B cell (primary cell): ENCODE results near the gene CRK. TPM values are rescaled to one million over a fixed set of nuclear protein-coding genes. Genes with fewer than 3 reads are reported as not detected.
"Not testable (repeated sequence)": the region's sequence is repeated elsewhere in the genome, so short reads cannot be mapped to it uniquely, and the experiment has no call there.

Experiments used
- ATAC-seq: fragments of 200-7000 bp; cut with Tn5 transposase; one replicate; pipeline ENCODE4 v1.10.0; 2021; ENCODE audit warnings: low read depth, mild to moderate bottlenecking, moderate number of reproducible peaks, moderate library complexity
- CTCF ChIA-PET: fragments of 350-600 bp; sonication (Branson Sonifier 250); formaldehyde crosslinking; loops from one replicate; lab custom pipeline; 2021; ENCODE audit warnings: antibody characterized with exemption, inconsistent platforms; lab: Charles Lee
- POLR2A ChIA-PET: fragments of 350-600 bp; sonication (Branson Sonifier 250); formaldehyde crosslinking; loops from one replicate; lab custom pipeline; 2021; ENCODE audit warnings: antibody characterized with exemption; lab: Charles Lee
- DNase-seq: peaks from one replicate; pipeline ENCODE4 v3.0.0; 2013
- H2AFZ ChIP-seq: 2 replicates; pipeline ENCODE4 v1.6.1; 2012; ENCODE audit warnings: mild to moderate bottlenecking, low read depth, low read length; ENCODE audit not compliant: insufficient read depth, poor library complexity, severe bottlenecking
- H3K27ac ChIP-seq, 2 donors: 1 replicate in 1 of 2; 2 replicates in 1 of 2; pipeline ENCODE4 v1.5.1; 2012 to 2013; ENCODE audit warnings: low read length in 2 of 2, mild to moderate bottlenecking in 2 of 2, moderate library complexity in 1 of 2
- H3K27me3 ChIP-seq, 4 experiments: fragments of 200-600 bp in 1 of 4; sonication (generic) in 1 of 4; replicated peaks in 1 of 4; 1 replicate in 2 of 4; 2 replicates in 2 of 4; pipeline versions ENCODE4 v1.6.1 to v1.7.0; 2013 to 2016; ENCODE audit warnings: low read length in 3 of 4, mild to moderate bottlenecking in 2 of 4, mixed read lengths in 1 of 4, moderate library complexity in 1 of 4; ENCODE audit not compliant: insufficient read depth in 4 of 4, control insufficient read depth in 3 of 4; ENCODE audit errors: control extremely low read depth in 1 of 4
- H3K36me3 ChIP-seq, 2 experiments: replicated peaks in 1 of 2; 1 replicate in 1 of 2; 2 replicates in 1 of 2; pipeline versions ENCODE4 v1.6.1 to v1.7.1; 2013; ENCODE audit warnings: low read length in 1 of 2; ENCODE audit not compliant: insufficient read depth in 2 of 2, control insufficient read depth in 1 of 2; ENCODE audit errors: control extremely low read depth in 1 of 2, extremely low read depth in 1 of 2
- H3K4me1 ChIP-seq, 2 donors: fragments of 200-600 bp in 1 of 2; sonication (generic) in 1 of 2; 1 replicate in 1 of 2; 2 replicates in 1 of 2; pipeline versions ENCODE4 v1.5.1 to v1.6.1; 2013 to 2017; ENCODE audit warnings: low read length in 2 of 2; ENCODE audit not compliant: control insufficient read depth in 2 of 2, insufficient read depth in 2 of 2
- H3K4me2 ChIP-seq: replicated peaks from 2 replicates; pipeline ENCODE3; 2012; ENCODE audit warnings: mild to moderate bottlenecking, low read depth, low read length; ENCODE audit not compliant: poor library complexity, severe bottlenecking
- H3K4me3 ChIP-seq, 5 experiments: fragments of 200-600 bp in 1 of 5; sonication (generic) in 1 of 5; 1 replicate in 3 of 5; 2 replicates in 2 of 5; pipeline versions ENCODE4 v1.5.1 to v1.7.0; 2011 to 2016; ENCODE audit warnings: low read length in 4 of 5, mild to moderate bottlenecking in 4 of 5, low read depth in 2 of 5, control low read depth in 1 of 5, moderate library complexity in 1 of 5; ENCODE audit not compliant: insufficient read depth in 1 of 5; ENCODE audit errors: control extremely low read depth in 1 of 5, extremely low read depth in 1 of 5
- H3K79me2 ChIP-seq: fragments of 200-600 bp; sonication (generic); one replicate; pipeline ENCODE4 v1.6.0; 2016; ENCODE audit warnings: low read length; ENCODE audit not compliant: control insufficient read depth, insufficient read depth
- H3K9ac ChIP-seq: fragments of 200-600 bp; sonication (generic); 2 replicates; pipeline ENCODE4 v1.6.1; 2017; ENCODE audit warnings: mild to moderate bottlenecking, low read length, moderate library complexity
- H3K9me3 ChIP-seq, 3 donors: one replicate each; pipeline versions ENCODE4 v1.6.1 to v1.7.1; 2013; ENCODE audit warnings: low read length in 2 of 3; ENCODE audit not compliant: control insufficient read depth in 2 of 3, insufficient read depth in 1 of 3; ENCODE audit errors: control extremely low read depth in 1 of 3
- H4K20me1 ChIP-seq: 2 replicates; pipeline ENCODE4 v1.6.0; 2012; ENCODE audit warnings: mild to moderate bottlenecking, low read length; ENCODE audit not compliant: insufficient read depth, control insufficient read depth, poor library complexity, severe bottlenecking
- H3K27ac Mint-ChIP-seq: one replicate; pipeline ENCODE4 v1.8.0; 2021; ENCODE audit warnings: mixed read lengths
- H3K27me3 Mint-ChIP-seq: one replicate; pipeline ENCODE4 v1.8.0; 2021; ENCODE audit warnings: mixed read lengths
- H3K4me1 Mint-ChIP-seq: one replicate; pipeline ENCODE4 v1.8.0; 2021; ENCODE audit warnings: mixed read lengths
- H3K4me3 Mint-ChIP-seq: one replicate; pipeline ENCODE4 v1.8.0; 2021; ENCODE audit warnings: mixed read lengths
- H3K9me3 Mint-ChIP-seq: one replicate; pipeline ENCODE4 v1.8.0; 2022; ENCODE audit warnings: mixed read lengths; ENCODE audit not compliant: insufficient read depth
- EZH2 ChIP-seq: IDR thresholded peaks from 2 replicates; pipeline ENCODE4 v1.6.1; 2012; ENCODE audit warnings: borderline replicate concordance, low read depth, mild to moderate bottlenecking, moderate library complexity, low read length; ENCODE audit not compliant: insufficient read depth, poor library complexity, severe bottlenecking
- WGBS: methylation state at CpG from one replicate; pipeline ENCODE4 v1.1.5; 2013; ENCODE audit warnings: missing lambda C conversion rate; ENCODE audit not compliant: insufficient coverage; 5-methylcytosine and 5-hydroxymethylcytosine counted together
- intact Hi-C: fragments of 100-400 bp; cut with micrococcal nuclease; formaldehyde crosslinking; loops from one replicate; pipeline ENCODE4 v1.10.0; 2022
- polyA plus RNA-seq: library from polyadenylated mRNA; depleted of rRNA; stranded (reverse); fragments of >200 nt; gene quantifications from 2 replicates; pipeline ENCODE4 v1.2.3, GENCODE V29; 2012
- total RNA-seq, 2 donors: library from RNA; stranded (reverse); fragments of 120-200 nt in 1 of 2; gene quantifications; 1 replicate in 1 of 2; 2 replicates in 1 of 2; pipeline versions ENCODE4 v1.2.3 to v1.2.4, GENCODE V29; 2013 to 2022
- TF ChIP-seq, protein P1 (sequence below): fragments of 200-600 bp; IDR thresholded peaks from one replicate; pipeline ENCODE4 v1.8.0; 2022; ENCODE audit warnings: antibody characterized with exemption, mild to moderate bottlenecking

Gene CRK
- total and polyA plus RNA-seq, 2 donors (not counting 1 experiment from before 2014, with no cell fraction given), result 8.2 to 36.4 TPM

DNA sequence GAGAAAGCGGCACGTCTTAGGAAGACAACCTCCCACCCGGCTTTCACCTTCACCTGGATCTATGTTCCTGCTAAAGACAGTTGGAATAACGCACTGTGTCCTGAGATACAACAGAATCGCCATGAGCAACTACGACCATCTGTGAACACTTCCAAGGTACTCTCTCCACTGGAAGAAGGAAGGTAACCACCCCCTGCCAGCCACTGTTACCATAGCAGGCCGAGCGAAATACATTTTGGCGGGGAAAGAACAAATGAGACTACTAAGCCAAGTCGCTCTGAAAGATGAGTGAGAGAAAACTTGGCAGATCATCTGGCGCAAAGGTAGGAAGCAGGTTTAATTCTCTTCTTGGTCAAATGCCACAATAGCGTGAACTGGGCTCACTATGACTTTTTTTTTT lies 9.8 kb downstream of the CRK start:
- Histone ChIP-seq H3K27me3 (no peaks in the 10 kb centered on the region), H3K9ac (no peak overlapping the region), H3K27ac (no peak overlapping the region), H3K4me1 (peaks cover 6 to 10% of the 10 kb centered on the region in 2 donors), H3K36me3 (peaks cover 0 to 5% of the 10 kb centered on the region in 2 experiments), H3K4me3 (no peak overlapping the region), H2AFZ (no peak overlapping the region), H3K4me2 (no peak overlapping the region), H4K20me1 (peaks cover 87% of the 10 kb centered on the region), H3K79me2 (peaks cover 100% of the 10 kb centered on the region), H3K9me3 (no peaks in the 10 kb centered on the region)
- TF ChIP-seq EZH2, result no peak
- TF ChIP-seq, protein P1, sequence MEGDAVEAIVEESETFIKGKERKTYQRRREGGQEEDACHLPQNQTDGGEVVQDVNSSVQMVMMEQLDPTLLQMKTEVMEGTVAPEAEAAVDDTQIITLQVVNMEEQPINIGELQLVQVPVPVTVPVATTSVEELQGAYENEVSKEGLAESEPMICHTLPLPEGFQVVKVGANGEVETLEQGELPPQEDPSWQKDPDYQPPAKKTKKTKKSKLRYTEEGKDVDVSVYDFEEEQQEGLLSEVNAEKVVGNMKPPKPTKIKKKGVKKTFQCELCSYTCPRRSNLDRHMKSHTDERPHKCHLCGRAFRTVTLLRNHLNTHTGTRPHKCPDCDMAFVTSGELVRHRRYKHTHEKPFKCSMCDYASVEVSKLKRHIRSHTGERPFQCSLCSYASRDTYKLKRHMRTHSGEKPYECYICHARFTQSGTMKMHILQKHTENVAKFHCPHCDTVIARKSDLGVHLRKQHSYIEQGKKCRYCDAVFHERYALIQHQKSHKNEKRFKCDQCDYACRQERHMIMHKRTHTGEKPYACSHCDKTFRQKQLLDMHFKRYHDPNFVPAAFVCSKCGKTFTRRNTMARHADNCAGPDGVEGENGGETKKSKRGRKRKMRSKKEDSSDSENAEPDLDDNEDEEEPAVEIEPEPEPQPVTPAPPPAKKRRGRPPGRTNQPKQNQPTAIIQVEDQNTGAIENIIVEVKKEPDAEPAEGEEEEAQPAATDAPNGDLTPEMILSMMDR, result no peak
- WGBS, result 93% methylated on average over 8 of the region's 12 CpGs
- intact Hi-C loops, result no loop called here
- CTCF ChIA-PET, result no interaction called here
- POLR2A ChIA-PET, result interaction anchor here (0.6 to 1.4 kb wide), 2 partner anchors 14 to 41 kb away, joined by 4 read pairs; no protein-coding TSS in a partner anchor
- H3K27ac Mint-ChIP-seq, result no peak overlapping the region
- H3K4me3 Mint-ChIP-seq, result no peak overlapping the region
- ATAC-seq (no peak), DNase-seq (no peak)
- no peaks in the 10 kb centered on the region for H3K9me3 Mint-ChIP-seq
- H3K4me1 Mint-ChIP-seq, result peaks cover 29% of the 10 kb centered on the region
- H3K27me3 Mint-ChIP-seq, result no peaks in the 10 kb centered on the region

DNA sequence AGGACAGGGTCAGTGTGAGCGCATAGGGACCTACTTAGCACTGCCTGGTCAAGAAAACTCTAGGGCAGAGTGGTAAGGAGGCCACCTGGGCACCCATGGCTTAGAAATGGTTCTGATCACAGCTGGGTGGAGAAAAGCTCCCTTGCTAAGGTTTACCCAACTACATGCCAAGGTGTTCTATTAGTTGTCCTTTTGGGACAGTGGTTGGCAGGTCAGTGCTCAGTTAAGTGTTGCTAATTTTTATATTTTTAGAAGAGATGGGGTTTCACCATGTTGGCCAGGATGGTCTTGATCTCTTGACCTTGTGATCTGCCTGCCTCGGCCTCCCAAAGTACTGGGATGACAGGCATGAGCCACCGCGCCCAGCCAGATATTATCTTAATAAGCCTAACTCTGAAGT lies 10.3 kb downstream of the CRK start:
- H4K20me1 ChIP-seq, result peaks cover 89% of the 10 kb centered on the region
- H3K4me2 ChIP-seq, intact Hi-C loops, H3K27me3 Mint-ChIP-seq, H3K9me3 ChIP-seq, ATAC-seq, H3K9me3 Mint-ChIP-seq, H2AFZ ChIP-seq, H3K36me3 ChIP-seq, H3K4me3 Mint-ChIP-seq, H3K27ac Mint-ChIP-seq, H3K27ac ChIP-seq, H3K27me3 ChIP-seq, H3K9ac ChIP-seq, DNase-seq, H3K4me3 ChIP-seq: not testable (repeated sequence)
- peaks cover 6 to 10% of the 10 kb centered on the region in 2 donors for H3K4me1 ChIP-seq
- CTCF ChIA-PET, result interaction anchor here (0.6 kb wide), 1 partner anchor 122 kb away, joined by 6 read pairs; no protein-coding TSS in a partner anchor
- POLR2A ChIA-PET, result interaction anchor here (0.6 to 1.4 kb wide), 2 partner anchors 14 to 42 kb away, joined by 4 read pairs; no protein-coding TSS in a partner anchor
- H3K79me2 ChIP-seq, result peaks cover 100% of the 10 kb centered on the region
- 94% methylated on average over 4 of the region's 4 CpGs for WGBS
- H3K4me1 Mint-ChIP-seq, result peaks cover 29% of the 10 kb centered on the region

DNA sequence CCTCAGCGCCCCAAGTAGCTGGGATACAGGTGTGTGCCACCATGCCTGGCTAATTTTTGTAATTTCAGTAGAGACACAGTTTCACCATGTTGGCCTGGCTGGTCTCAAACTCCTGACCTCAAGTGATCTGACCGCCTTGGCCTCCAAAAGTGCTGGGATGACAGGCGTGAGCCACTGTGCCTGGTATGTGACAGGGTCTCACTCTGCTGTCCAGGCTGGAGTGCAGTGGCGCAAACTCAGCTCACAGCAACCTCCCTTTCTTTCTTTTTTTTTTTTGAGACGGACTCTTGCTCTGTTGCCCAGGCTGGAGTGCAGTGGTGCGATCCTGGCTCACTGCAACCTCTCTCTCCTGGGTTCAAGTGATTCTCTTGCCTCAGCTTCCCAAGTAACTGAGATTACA lies 13.3 kb downstream of the CRK start:
- POLR2A ChIA-PET, ATAC-seq, H2AFZ ChIP-seq, intact Hi-C loops, H3K4me1 ChIP-seq, H3K27ac Mint-ChIP-seq, H3K27me3 Mint-ChIP-seq, H3K9me3 ChIP-seq, DNase-seq, H3K9me3 Mint-ChIP-seq, H3K4me2 ChIP-seq, H3K4me3 Mint-ChIP-seq, H3K9ac ChIP-seq, H3K36me3 ChIP-seq, H3K4me3 ChIP-seq, H3K27me3 ChIP-seq, H3K27ac ChIP-seq: not testable (repeated sequence)
- Histone ChIP-seq H3K79me2 (peaks cover 100% of the 10 kb centered on the region), H4K20me1 (peaks cover 88% of the 10 kb centered on the region)
- H3K4me1 Mint-ChIP-seq, result peaks cover 24% of the 10 kb centered on the region
- CTCF ChIA-PET, result interaction anchor here (2.7 kb wide), 1 partner anchor 77 kb away, joined by 9 read pairs; no protein-coding TSS in a partner anchor
- 90% methylated on average over 5 of the region's 6 CpGs for WGBS
